HEK293T (cell line): ENCODE measurements around the gene ARHGEF1.

ENCODE experiments used
- ARNT ChIP-seq: fragments of 450-650 bp; IDR thresholded peaks from 2 replicates; pipeline ENCODE4 v1.6.1; 2017; ENCODE audit warnings: mild to moderate bottlenecking
- BHLHE40 ChIP-seq: fragments of 450-650 bp; IDR thresholded peaks from 2 replicates; pipeline ENCODE4 v1.6.1; 2016; ENCODE audit warnings: mild to moderate bottlenecking, moderate library complexity, borderline replicate concordance
- ELF4 ChIP-seq: fragments of 450-650 bp; IDR thresholded peaks from 2 replicates; pipeline ENCODE4 v1.6.1; 2017; ENCODE audit warnings: antibody characterized with exemption
- FOXA1 ChIP-seq: fragments of 450-650 bp; IDR thresholded peaks from 2 replicates; pipeline ENCODE4 v1.6.1; 2016; ENCODE audit warnings: mild to moderate bottlenecking
- FOXK2 ChIP-seq: fragments of 450-650 bp; IDR thresholded peaks from 2 replicates; pipeline ENCODE4 v1.6.1; 2016; ENCODE audit warnings: mild to moderate bottlenecking
- HDGF ChIP-seq: fragments of 450-650 bp; IDR thresholded peaks from 2 replicates; pipeline ENCODE4 v1.6.1; 2017; ENCODE audit warnings: antibody characterized with exemption, borderline replicate concordance
- L3MBTL2 ChIP-seq: fragments of 450-650 bp; conservative IDR thresholded peaks from 2 replicates; pipeline ENCODE4 v1.6.1; 2016; ENCODE audit warnings: mild to moderate bottlenecking
- SP1 ChIP-seq: fragments of 450-650 bp; IDR thresholded peaks from 2 replicates; pipeline ENCODE4 v1.6.1; 2017
- SUZ12 ChIP-seq: fragments of 450-650 bp; IDR thresholded peaks from 2 replicates; pipeline ENCODE4 v1.6.1; 2016; ENCODE audit warnings: mild to moderate bottlenecking
- TARDBP ChIP-seq: fragments of 450-650 bp; IDR thresholded peaks from 2 replicates; pipeline ENCODE4 v1.6.1; 2016
- ZNF384 ChIP-seq: fragments of 450-650 bp; IDR thresholded peaks from 2 replicates; pipeline ENCODE4 v1.6.1; 2016

GRCh38 chr19:41882568-41883462 is at the start of gene ARHGEF1:
- TF ChIP-seq SUZ12 (no peak), L3MBTL2 (no peak), ELF4 (no peak), BHLHE40 (no peak), FOXK2 (no peak), ZNF384 (no peak), FOXA1 (no peak), HDGF (no peak), SP1 (no peak), TARDBP (no peak), ARNT (no peak)
